GM19099 (cell line): ENCODE data around the gene EXOC4.

Source experiments
- POLR2A ChIP-seq: IDR thresholded peaks from 3 replicates; pipeline ENCODE4 v1.6.1; 2011; ENCODE audit warnings: low read depth; ENCODE audit not compliant: insufficient read length; ENCODE audit errors: extremely low read depth

Gene EXOC4

DNA sequence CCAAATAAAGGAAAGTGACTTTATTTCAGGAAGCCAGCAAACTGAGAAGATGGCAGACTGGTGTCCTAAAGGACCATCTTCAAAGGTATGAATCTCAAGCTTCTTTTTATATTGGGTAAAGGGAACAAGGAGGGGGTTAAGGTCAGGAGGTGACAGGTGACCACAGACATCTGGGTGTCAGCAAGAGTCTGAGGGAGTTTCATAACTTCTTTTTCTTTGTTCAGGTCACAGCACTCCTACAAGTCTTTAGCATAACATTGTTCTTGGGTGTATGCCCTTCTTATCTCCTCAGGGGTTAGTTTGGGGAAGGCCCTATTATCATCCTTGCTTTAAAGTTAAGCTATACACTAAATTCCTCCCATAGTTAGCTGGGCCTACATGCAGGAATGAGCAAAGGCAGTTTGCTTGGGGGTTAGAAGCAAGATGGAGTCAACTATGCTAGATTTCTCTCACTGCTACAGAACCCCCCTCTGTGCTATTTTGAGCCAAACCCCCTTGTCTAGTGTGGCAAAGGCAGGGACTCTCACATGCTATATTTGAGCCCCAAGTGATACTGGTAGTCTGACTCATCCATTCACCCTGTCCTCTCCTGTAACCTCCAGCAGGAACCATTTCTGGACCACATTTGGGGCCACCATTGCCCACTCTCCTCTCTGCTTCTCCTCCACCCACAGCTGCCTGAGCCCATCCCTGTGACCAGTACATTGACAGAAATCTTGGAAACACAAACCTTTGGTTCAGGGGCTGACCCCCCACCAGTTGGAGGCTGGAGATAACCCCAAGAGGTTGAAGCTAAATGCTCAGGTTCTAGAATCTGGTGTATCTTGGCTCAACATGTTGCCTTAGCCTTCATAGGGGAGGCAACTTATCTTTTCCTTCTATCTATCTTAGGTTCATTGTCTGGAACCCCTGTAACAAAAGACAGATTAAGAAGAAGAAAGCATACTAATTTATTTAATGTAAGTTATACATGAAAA lies 818.8 kb downstream of the EXOC4 start:
- no peak for TF ChIP-seq POLR2A

DNA sequence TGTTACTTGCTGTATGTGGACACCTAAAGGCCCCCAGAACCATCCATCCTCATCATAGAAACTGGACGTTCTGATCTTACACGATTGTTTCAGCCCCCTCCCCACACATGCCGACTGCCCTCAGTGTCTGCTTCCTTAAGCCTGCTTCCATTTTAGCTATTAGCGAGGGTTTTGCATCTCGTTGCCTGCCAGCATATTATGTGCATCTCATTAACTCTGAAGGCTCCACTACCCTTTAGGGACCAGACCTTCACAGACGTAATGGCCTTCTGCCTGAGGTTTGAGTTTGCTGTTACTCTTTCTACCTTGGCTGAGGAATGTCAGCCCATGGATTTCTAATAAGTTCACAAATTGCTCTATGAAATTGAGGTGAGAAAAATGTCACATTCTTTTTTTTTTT lies 820.4 kb downstream of the EXOC4 start:
- no peak for TF ChIP-seq POLR2A

DNA sequence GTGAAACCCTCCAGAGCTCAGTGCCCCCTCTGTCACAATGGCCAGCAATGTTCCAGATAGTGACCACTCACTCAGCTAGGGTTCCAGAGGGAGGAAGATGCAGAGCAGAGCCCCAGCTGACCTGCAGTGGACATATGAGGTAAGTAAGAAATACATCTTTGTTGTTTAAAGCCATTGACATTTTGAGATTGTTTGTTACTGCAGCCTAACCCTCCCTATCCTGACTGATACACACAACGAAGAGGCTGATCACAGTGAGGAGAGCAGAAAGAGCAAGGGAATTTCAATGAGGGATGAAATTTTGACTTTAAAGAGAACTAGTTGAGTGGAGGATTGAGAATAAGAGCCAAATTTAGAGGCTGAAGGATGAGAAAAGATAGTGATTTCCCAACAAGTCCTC lies 822.9 kb downstream of the EXOC4 start:
- no peak for TF ChIP-seq POLR2A

DNA sequence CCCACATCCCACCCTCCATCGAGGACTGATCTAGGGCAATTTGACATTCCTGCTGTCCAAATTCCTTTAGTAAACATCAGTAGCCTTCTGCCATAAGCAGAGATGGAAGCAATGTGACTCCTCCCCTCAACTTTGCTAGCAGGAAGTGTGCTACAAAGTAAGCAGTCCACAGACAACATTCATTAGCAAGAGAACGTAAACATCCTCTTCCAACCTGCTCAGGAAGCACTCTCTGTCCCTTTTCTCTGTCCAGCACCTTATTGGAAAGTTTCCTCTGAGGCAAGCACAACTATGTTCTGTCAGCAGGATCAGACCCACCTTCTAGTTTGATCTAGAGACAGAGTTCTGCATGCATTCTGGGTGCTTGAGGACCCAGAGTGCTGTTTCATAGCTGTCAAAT lies 826.1 kb downstream of the EXOC4 start:
- no peak for TF ChIP-seq POLR2A

DNA sequence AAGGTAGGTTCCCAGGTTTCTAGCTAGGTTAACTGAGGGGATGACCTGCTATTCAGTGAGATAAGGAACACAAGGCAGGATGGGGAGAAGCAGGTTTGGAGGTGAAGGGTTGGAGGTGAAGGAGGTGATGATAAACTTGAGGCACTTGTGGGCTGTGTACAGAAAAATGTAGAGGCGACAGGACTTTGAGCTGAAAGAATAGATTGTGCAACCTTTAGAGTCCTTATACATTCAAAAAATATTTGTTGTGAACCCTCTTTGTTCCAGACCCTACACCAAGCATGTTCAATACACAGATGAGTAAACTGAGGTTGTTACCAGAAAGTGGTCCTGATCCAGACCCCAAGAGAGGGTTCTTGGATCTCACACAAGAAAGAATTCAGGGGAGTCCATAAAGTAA lies 828.8 kb downstream of the EXOC4 start:
- TF ChIP-seq POLR2A: no peak

DNA sequence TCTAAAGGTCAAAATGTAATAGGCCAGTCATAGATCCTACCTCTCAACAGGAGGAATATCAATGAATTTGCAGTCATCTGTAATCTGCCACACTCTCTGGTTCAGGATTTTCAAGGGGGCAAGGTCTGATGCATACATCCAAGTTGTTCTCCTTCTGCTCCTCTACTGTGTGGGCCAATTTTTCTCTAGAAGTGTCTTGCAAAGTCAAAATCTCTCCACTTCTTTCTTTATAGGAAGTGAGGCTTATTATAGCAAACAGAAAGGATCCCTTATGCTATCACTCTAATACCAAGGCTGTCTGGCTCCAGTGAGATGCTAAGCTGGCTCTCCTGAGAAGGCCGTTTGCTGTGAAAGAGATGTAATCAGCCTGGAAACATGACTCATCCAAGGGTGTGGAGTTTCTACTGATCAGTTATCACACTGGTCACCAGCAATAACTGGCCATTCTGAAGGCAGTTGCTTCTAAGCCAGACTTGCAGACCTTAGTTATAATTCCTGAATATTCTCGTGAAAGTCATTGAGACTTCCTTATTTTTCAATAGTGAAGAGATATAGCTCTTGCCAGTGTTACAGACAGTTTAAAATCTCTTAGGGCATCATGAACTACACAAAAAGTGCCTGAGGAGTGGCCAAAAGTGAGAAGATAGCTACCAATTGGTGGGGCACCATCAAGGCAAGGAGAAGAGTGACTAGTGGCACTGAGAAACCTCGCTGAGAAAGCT lies 831.0 kb downstream of the EXOC4 start:
- no peak for TF ChIP-seq POLR2A

DNA sequence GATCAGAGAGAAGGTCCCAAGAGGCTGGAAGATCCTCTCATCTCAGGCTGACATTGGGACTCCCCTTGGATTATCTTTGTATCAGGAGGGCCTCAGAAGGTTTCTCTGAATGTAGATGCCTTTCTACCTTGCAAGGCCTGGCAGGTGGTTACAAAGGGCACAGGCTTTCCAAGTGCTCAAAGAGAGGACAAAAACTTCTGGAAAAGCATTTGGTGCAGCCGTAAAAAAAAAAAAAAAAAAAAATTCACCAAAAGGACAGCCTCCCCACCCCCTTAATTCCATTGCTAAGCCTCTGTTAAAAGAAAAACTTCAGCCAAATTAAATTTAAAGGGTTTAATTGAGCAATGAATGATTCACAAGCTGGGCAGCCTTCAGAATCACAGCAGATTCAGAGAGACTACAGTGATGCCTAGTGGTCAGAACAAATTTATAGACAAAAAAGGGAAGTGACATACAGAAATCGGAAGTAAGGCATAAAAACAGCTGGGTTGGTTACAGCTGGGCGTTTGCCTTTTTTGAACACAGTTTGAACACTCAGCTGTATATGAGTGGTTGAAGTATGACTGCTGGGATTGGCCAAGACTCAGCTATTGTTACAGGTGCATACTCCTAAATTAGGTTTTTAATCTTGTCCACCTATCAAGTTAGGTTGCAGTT lies 831.7 kb downstream of the EXOC4 start:
- TF ChIP-seq POLR2A: no peak

DNA sequence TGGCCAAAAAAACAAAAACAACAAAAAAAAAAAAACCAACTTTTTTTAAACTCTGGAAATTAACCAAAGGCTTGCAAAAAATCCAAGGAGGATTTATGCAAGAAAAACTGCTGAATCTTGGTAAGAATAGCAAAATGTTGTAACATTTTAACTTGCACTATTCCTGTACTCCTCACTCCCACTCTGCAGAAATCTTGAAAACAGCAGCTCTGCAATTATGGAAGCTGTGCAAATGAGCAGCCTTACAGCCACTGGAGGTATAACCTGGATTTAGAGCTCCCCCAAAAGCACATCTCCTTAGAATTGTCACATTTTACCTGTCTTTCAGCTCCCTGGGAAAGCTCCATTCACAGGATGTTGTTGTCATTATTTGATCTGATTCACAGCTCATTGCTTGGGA lies 832.4 kb downstream of the EXOC4 start:
- no peak for TF ChIP-seq POLR2A

DNA sequence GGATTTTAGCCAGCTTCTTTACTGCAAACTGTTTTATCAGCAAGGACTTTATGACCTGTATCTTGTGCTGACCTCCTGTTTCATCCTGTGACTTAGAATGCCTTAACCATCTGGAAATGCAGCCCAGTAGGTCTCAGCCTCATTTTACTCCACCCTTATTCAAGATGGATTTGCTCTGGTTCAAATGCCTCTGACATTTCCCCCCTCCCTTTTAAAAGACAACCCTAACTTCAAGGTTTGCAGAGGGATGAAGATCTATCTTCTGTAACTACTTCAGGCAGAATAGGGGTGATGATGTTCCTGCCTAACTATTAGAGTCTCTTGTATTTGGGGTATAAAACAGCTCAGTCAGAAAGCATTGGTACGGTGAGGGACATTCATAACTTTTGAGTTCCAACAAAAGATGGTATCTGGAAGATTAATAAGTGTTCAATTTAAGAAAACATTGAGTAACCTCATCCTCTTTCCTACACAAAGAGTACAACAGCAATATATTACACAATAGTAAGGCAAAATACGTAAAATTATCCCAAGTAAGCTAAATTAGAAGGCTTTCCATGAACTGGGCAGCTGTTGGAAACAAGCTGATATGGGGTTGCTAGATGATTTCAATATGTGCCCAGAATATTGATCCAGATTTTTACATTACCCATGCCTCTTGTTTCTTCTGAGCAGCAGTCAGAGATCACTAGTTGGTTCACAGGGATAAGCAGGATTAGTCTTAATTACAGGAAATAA lies 834.3 kb downstream of the EXOC4 start:
- TF ChIP-seq POLR2A: no peak

DNA sequence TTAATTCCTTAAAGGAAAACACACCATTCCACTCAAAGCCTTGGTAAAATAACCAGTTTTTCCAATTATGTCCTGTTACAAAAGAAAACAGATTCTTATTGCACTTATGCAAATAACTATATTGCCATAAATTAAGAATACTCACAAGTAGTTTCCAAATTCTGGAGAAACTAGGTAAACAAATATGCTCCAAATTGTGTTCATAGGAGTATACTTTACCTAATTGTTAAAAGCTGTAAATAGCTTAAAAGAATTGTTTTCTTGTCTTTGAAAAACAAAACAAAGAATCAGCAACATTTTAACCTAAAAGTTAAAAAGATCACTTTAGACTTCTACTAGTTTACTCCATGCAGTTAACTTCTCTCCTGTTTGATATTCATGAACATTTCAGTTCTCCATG lies 835.3 kb downstream of the EXOC4 start:
- TF ChIP-seq POLR2A: no peak

DNA sequence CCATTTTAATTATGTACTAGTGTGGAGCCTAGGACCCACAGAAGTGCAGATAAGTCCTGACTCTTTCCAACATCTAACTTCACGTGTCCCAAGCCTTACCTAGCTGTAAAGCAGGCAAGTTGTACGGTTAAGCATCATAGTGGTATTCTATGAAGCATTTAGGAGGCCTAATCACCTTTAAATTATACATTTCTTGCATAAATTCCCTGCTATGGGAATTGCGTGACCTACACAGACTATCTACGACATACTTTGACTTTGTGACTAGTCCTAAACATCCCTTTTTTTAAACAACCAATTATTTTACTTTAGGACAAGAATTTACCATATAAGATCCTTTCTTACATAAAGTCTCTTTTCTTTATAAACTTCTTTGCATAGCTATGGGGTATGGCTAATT lies 836.6 kb downstream of the EXOC4 start:
- no peak for TF ChIP-seq POLR2A

DNA sequence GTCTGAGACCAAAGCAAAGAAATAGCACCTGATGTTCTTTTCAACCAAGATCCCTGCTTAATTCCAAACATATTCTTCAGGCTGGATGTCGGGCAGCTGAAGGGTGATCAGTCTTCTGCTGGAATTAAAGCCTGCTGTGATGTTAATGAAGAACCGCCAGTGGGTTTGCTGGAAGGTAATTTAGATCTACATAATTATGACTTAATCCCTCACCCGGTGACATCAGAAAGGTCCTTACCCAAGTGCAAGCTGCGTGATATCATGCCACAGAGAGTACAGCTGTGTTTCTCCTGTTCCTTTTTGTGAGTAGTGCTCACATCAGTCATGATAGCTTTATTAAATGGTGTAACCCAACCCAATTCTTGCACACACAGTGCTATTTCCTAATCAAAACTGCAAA lies 845.2 kb downstream of the EXOC4 start:
- TF ChIP-seq POLR2A: no peak

DNA sequence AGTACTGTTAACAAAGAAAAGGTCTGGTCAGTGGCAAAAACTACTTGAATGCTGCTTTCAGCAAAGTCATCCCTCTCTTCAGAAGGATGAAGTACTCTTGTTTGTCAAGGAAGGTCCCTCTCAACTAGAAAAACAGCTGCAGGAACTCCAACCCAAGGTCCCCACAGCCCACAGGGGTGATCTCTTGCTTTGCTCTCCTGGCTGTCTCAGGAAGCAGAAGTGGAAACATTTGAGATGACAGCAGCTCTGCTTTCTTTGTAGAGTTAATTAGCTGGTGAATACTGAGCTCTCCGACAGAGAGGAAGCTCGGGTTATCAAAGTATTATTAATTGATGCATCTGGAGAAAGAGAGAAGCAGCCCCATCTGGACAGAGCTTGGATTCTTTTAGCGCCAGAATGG lies 848.8 kb downstream of the EXOC4 start:
- no peak for TF ChIP-seq POLR2A

DNA sequence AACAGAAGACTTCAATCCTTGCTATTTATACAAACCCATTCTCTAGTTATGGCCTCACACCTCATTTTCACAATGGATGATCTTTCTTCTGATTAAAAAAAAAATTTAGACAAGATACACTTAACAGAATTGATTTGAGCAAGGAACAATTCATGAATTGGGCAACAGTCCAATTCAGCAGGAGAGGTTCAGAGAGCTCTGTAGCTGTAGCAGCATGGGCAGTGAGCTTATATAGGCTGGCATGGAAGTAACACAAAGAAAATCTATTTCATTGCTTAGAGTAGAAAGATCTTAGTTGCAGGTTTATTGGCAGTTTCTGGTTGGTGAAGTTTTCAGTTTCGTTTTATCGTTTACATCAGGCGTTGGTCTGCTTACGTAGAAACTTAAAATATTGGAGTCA lies 851.3 kb downstream of the EXOC4 start:
- no peak for TF ChIP-seq POLR2A

DNA sequence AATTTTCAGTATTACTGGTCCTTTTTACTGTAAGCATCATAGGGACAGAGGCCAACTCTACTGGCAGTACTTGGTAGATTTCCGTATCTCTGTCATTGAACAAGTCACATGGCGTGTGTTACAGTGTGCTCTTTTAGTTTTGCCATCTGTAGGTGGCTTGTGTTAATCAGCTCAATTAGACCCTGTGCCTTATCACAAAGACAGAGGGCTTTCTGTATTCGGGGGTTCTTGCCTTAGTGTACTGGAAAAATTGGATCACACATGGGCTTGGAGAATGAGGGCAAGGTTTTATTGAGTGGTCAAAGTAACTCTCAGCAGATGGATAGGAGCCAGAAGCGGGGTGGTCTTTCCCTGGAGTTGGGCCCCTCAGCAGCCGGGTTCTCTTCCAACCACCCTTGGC lies 853.0 kb downstream of the EXOC4 start:
- no peak for TF ChIP-seq POLR2A
